ENCODE results near the gene RAG2.

RAG2 gene

DNA sequence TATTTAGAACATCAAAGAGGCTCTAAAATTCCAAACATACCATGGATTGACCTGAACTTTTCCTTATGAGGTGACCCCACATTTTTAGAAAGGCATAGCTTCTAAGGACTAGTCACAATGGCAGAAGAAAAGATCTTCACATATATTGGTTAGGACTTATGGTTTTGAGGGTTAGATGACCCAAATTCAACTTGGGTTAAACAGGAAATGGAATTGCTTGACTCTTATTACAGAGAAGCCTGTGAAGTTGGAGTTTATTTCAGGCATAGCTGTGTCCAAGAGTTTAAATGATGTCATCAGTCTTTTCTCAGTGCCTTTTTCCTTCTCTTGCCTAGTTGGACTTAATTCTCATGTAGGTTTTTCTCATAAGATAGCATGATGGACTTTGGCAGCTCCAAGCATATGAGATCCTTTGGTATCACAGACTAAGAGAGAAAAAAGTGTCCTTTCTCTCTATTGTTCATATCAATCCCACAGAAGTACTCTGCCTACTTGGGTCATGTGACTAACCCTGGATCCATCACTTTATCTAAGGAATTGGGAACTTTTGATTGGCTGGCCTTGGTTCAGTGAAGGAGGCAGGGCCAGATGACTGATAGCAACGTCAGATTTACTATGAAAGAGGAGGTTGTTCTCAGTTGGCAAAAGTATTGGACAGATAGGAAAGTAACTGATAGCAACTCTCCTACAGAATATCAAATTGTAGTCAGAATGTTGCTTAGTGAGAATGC is 47.5 kb downstream of the RAG2 start:
- Histone ChIP-seq H3K4me3 (IDR thresholded peaks at IDR 0.05; ENCODE audit: insufficient read depth, low read depth, low read length) (no peak overlapping the region), H3K27ac (no peak overlapping the region), H3K79me2 (ENCODE audit: insufficient read depth, low read depth) (no peaks in the 10 kb centered on the region), H3K4me1 (ENCODE audit: low read depth, poor library complexity, severe bottlenecking) (no peaks in the 10 kb centered on the region), H3K27me3 (ENCODE audit: insufficient read depth, low read depth) (no peaks in the 10 kb centered on the region), H3K36me3 (ENCODE audit: insufficient read depth) (no peaks in the 10 kb centered on the region), H3K9ac (no peak overlapping the region), H3K4me2 (no peak overlapping the region), H2AFZ (ENCODE audit: low read depth) (no peak overlapping the region), H4K20me1 (ENCODE audit: insufficient read depth) (no peaks in the 10 kb centered on the region)
- TF ChIP-seq, protein P1, sequence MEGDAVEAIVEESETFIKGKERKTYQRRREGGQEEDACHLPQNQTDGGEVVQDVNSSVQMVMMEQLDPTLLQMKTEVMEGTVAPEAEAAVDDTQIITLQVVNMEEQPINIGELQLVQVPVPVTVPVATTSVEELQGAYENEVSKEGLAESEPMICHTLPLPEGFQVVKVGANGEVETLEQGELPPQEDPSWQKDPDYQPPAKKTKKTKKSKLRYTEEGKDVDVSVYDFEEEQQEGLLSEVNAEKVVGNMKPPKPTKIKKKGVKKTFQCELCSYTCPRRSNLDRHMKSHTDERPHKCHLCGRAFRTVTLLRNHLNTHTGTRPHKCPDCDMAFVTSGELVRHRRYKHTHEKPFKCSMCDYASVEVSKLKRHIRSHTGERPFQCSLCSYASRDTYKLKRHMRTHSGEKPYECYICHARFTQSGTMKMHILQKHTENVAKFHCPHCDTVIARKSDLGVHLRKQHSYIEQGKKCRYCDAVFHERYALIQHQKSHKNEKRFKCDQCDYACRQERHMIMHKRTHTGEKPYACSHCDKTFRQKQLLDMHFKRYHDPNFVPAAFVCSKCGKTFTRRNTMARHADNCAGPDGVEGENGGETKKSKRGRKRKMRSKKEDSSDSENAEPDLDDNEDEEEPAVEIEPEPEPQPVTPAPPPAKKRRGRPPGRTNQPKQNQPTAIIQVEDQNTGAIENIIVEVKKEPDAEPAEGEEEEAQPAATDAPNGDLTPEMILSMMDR (conservative IDR thresholded peaks at IDR 0.05; ENCODE audit: low read depth, low read length) = no peak
